NCI-H2029 (cell line): Measurements from ENCODE around the gene TDRD3.
"Not testable (repeated sequence)": the region's sequence is repeated elsewhere in the genome, so short reads cannot be mapped to it uniquely, and the experiment has no call there.

Source experiments
- DNase-seq: peaks from one replicate; lab custom pipeline; 2025; lab: John Stamatoyannopoulos, UW

TDRD3 gene

GRCh38 chr13:60396783-60397703, at the start of gene TDRD3:
TSS of gene TDRD3 (plus strand) at chr13:60397220. CDS start at chr13:60397365, 145 bp downstream.
- DNase-seq = peak; percentile 50

- no peak for DNase-seq
Observed at GRCh38 chr13:60347690-60348089, 49.3 kb upstream of the TDRD3 start.

- no peak for DNase-seq
Observed at GRCh38 chr13:60348097-60348496, 48.9 kb upstream of the TDRD3 start.

GRCh38 chr13:60351326-60351725, 45.7 kb upstream of the TDRD3 start:
- DNase-seq = no peak

- DNase-seq = no peak
Observed at GRCh38 chr13:60351855-60352615, 45.0 kb upstream of the TDRD3 start.

GRCh38 chr13:60352644-60353043, 44.4 kb upstream of the TDRD3 start:
- DNase-seq = no peak

- no peak for DNase-seq
Observed at GRCh38 chr13:60355056-60355455, 42.0 kb upstream of the TDRD3 start.

GRCh38 chr13:60356970-60357369, 40.0 kb upstream of the TDRD3 start:
- no peak for DNase-seq

- DNase-seq = no peak
Observed at GRCh38 chr13:60358453-60358852, 38.6 kb upstream of the TDRD3 start.

GRCh38 chr13:60363288-60363687, 33.7 kb upstream of the TDRD3 start:
- no peak for DNase-seq

- no peak for DNase-seq
Observed at GRCh38 chr13:60369242-60369641, 27.8 kb upstream of the TDRD3 start.

- DNase-seq = no peak
Observed at GRCh38 chr13:60370343-60370742, 26.7 kb upstream of the TDRD3 start.

GRCh38 chr13:60372141-60372540, 24.9 kb upstream of the TDRD3 start:
- DNase-seq = no peak

- DNase-seq = not testable (repeated sequence)
Observed at GRCh38 chr13:60379282-60379681, 17.7 kb upstream of the TDRD3 start.

- no peak for DNase-seq
Observed at GRCh38 chr13:60379837-60380565, 17.0 kb upstream of the TDRD3 start.

GRCh38 chr13:60384911-60385310, 12.1 kb upstream of the TDRD3 start:
- DNase-seq = no peak

- DNase-seq = no peak
Observed at GRCh38 chr13:60386250-60386649, 10.8 kb upstream of the TDRD3 start.

GRCh38 chr13:60392131-60392530, 4.9 kb upstream of the TDRD3 start:
- no peak for DNase-seq

- peak; percentile 49 for DNase-seq
Observed at GRCh38 chr13:60395971-60396782, 843 bp upstream of the TDRD3 start.

- no peak for DNase-seq
Observed at GRCh38 chr13:60397704-60398378, 821 bp downstream of the TDRD3 start.

GRCh38 chr13:60398379-60398891, 1.4 kb downstream of the TDRD3 start:
- DNase-seq = no peak
